Activated T-helper 1 cell treated with anti-CD3 and anti-CD28 coated beads, Interleukin-2, amount 50 U/mL, for 16 hours (primary cell): ENCODE results near the gene WDFY4.

Experiments used
- DNase-seq, 2 donors: peaks; one replicate each; pipeline ENCODE4 v3.0.0-alpha.2; 2020; ENCODE audit warnings: low read depth in 1 of 2, low spot score in 1 of 2

Gene WDFY4

GRCh38 chr10:48705401-48705938, 20.8 kb downstream of the WDFY4 start:
- DNase-seq = no peak

DNA sequence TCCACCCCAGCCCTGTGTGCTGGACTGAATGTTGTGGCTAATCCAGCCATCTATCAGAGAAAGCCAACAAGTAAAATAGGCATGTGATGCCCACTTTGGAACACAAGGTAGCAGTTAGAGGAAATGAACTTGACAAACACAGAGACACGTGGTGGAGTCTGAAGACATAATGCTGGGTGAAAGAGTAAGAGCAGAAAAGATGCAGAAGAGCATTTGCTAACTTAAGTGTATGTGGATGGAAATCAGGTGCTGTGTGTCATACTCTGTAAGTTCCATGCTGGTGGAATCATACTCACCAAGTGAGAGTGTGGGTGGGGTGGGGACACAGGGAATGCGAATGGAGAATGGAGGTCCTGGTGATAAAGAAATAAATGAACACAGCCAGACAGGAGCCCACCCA, 22.8 kb downstream of the WDFY4 start:
- no peak for DNase-seq

DNA sequence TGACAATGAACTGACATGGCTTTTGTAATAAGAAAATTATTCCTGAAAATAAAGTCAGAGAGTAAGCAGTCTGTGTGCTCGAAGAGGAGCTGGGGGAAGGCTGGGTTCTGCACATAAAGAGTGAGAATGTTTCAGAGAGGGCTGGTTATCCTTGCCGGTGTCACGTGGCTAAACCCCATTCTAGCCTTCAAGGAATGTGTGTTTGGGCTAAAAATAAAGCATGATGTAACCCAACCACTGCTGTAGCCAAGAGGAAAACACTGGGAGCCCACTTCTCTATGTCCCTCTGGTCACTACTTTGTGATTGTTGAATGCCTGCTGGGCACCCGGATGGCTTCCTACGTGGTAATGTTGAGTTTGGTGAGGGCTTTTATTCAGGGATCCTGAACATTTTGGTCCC, 23.5 kb downstream of the WDFY4 start:
- no peak for DNase-seq

DNA sequence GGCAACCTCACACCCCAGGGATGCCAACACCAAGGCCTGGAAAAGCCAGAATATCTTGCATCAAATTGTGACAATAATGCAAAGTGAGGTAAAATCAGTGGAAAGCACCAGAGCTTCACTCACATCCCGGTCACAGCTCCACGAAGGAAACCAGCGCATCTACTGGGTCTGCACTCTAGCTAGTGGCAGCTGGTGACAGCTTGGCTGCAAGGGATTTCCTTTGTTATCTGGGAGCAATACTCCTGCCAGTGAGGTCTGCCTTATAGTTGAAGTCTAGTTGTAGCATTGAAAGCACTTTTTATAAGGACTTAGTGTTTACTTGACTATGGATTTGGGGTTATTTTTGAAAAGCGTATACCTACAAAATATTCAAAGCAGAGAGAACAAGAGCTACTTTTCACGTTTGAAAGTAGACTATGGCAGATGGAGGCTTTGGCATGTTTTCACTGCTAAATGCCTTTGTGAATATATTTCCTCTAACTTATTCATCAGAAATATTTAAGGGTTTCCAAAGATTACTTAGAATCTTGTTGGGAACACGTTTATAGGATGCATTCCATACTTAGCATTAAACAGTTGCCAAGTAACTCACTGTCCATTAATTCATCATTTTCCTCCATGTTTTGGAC, 26.1 kb downstream of the WDFY4 start:
- DNase-seq = no peak

DNA sequence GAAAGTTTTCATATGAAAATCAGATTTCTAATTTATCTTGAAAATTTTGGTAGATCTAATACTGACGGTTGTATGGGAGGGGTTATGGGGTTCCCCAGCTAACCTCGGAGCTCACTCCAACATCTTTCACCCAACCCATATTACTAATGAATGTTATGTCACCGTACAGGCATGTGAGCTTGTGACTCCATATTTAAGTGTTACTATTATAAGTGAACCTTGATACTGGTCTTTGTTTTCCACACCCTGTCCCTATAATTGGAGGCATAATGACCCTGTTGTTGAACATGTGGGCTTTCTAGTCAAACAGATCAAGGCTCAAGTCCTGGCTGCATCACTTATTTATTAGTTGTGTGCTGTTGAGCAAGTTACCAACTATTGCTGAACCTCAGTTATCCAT, 27.2 kb downstream of the WDFY4 start:
- no peak for DNase-seq

GRCh38 chr10:48714088-48714487, 29.4 kb downstream of the WDFY4 start:
- no peak for DNase-seq

- DNase-seq = no peak
Observed at GRCh38 chr10:48716416-48716815, 31.7 kb downstream of the WDFY4 start.

GRCh38 chr10:48720611-48721010, 35.9 kb downstream of the WDFY4 start:
- DNase-seq = no peak

GRCh38 chr10:48722153-48723145, 37.8 kb downstream of the WDFY4 start:
- no peak for DNase-seq

- no peak for DNase-seq
Observed at GRCh38 chr10:48724127-48724526, 39.5 kb downstream of the WDFY4 start.

DNA sequence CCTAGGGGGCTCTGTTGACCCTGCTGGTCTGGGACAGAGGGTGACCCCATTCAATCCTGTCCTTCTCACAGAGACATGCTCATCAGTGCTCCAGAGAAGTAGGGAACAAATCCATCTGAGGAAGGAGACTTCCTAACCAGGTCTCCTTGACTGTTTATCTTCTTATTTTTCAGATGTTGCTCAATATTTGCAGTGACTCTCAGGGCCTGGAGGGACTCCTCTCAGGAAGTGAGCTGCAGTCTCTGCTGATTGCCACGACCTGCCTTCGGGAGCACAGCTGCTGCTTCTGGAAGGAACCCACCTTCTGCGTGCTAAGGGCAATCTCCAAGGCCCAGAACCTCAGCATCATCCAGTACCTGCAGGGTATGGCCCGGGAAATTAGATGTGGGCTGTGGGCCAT, 41.0 kb downstream of the WDFY4 start:
- DNase-seq = no peak

DNA sequence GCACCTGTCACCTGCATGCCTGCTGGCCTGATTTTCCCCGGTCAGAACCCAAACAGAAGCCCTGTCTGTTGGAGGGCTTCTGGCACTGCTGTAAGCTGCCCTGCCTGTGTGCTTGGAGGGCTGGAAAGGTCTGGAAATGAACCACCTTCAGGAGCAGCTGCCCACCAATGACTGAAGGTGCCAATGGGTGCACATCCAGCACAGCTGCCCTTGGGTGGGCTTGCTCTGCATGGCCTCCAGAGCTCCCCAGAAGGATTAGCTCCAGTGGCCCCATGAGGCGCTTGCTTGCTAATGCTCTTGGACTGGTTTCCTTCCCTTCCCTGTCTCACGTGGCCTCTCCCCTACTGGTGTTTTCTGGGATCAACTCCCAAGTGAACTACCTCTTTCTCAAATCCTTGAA, 43.2 kb downstream of the WDFY4 start:
- DNase-seq = no peak

GRCh38 chr10:48729222-48729621, 44.5 kb downstream of the WDFY4 start:
- no peak for DNase-seq

DNA sequence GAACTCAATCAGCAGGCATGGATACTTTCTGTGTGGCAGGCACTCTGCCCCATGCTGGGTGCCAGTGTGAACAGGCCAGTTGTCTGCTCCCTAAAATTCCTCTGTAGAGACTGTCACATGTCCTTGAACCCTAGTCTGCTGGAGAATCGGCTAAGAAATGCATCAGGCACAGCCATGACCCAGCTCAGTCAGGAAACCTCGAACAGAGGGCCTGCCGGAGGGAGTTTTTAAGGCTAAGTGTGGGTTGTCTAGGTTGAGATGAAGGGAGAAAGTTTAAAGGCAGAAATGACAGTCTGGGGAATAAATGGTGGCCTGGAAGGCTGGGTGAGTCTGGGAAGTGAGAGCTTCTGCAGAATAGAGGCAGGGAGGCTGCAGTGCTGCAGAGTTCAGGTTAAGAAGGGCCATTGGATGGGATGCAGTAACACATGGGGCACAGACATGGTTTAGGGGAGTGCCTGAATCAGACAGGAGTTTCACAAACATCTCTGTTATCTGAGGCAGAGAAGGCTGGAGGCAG, 45.3 kb downstream of the WDFY4 start:
- DNase-seq = no peak

DNA sequence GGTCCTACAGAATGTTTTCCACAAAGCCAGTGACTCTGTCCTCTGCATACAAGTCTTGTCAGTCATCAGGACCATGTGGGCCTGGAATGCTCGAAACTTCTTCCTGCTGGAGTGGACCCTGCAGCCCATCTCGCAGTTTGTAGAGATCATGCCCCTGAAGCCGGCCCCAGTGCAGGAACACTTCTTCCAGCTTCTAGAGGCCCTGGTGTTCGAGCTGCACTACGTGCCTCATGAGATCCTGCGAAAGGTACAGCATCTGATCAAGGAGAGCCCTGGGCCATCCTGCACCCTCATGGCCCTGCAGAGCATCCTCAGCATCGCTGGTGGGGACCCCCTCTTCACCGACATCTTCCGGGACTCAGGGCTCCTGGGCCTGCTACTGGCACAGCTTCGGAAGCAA, 46.5 kb downstream of the WDFY4 start:
- DNase-seq = no peak

DNA sequence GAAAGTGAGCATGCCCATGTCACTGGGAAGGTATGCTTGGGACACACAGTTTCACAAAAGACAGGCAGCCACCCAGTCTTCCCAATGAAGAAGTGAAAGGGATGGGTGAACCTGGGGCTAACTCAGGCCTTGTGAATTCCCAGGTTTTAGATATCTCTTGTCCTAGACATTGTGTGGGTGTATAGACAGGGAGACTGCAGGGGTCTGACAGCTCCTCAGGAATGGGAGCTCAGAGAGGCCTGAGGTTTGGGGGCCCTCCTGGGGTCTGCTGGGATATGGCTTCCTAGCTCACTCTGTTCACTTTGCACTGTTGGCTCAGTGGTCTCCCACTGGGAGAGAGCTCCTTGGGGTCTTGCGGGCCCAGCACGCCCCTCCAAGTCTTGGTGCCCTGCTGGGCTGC, 47.0 kb downstream of the WDFY4 start:
- no peak for DNase-seq

DNA sequence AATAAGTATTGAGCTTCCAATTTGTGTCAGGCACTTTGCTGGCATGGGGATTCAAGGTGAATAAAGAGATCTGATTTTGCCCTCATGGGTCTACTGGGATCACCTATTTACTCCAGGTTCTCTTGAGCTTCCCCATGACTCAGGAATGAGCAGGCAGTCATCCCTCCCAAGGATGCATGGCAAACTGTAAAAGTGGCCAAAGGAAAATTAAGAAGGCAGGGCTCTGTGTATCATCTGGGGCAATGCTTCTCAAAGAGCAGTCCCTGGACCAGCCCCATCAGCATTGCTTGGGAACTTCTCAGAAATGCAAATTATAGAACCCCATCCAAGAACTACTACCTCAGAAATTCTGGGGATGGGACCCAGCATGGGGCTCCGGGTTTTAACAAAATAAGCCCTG, 48.7 kb downstream of the WDFY4 start:
- no peak for DNase-seq

DNA sequence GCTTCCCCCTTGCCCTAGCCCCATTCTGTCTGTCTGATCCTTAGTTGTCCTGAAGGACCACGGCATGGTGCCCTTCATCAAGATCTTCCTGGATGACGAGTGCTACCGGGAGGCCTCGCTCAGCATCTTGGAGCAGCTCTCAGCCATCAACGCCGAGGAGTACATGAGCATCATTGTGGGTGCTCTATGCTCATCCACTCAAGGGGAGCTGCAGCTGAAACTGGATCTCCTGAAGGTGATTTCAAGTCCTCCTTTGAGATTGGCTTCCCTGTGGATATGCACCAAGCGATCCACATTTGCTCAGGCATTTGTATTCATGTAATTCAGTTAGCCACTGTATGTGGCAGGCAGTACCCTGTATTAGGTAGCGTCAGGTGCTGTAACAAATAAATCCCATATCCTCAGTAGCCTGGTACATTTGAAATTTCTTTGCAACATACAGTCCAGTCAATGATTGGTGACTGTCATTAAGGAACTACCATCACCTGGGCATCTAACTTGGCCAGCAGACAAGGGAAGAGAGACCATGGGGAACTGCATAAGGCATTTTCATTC, 51.2 kb downstream of the WDFY4 start:
- no peak for DNase-seq

DNA sequence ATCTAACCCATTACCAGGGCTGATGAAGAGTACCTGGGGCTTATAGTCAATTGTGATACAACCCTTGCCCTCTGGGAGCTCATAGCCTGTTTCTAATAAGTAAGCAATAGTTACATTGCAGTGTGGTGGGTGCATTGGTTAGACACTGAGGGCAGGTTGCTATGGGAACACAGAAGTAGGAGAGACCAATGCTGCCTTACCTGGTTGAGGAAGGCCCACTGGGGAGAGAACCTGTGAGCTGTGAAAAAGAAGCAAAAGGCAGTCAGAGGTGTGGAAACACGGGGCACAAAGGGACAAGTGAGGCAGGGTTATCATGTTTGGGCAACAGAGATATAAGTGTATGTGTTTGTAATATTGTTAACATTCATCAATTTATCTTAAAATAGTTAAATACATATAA, 51.9 kb downstream of the WDFY4 start:
- no peak for DNase-seq

DNA sequence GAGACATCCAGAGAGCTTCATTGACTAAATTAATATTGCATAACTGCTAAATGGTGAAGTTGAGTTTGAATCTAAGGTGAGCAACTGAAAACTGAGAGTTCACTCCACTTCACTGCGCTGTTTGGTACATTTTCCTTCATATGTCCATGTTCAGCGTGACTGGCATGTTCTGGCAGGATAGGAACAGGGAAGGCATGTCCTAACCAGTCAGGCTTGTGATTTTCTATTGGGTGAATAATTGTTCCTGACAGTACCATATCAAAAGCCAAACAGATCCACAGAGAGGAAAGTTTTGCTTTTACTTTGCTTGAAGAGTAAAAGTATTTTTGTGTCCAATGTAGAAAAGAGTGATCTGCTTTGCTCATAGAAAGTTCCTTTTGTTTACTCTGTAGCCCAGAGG, 53.2 kb downstream of the WDFY4 start:
- DNase-seq = no peak

GRCh38 chr10:48739170-48739569, 54.5 kb downstream of the WDFY4 start:
- DNase-seq = no peak
